GM12872 (cell line): Measurements from ENCODE around the gene PIGS.

Experiments used
- CTCF ChIP-seq: IDR thresholded peaks from 3 replicates; pipeline ENCODE4 v1.5.1; 2011; ENCODE audit warnings: low read depth, mild to moderate bottlenecking, low read length, moderate library complexity; ENCODE audit not compliant: insufficient read depth

Gene PIGS

GRCh38 chr17:28547096-28547622 lies 24.2 kb downstream of the PIGS start:
- no peak for TF ChIP-seq CTCF

DNA sequence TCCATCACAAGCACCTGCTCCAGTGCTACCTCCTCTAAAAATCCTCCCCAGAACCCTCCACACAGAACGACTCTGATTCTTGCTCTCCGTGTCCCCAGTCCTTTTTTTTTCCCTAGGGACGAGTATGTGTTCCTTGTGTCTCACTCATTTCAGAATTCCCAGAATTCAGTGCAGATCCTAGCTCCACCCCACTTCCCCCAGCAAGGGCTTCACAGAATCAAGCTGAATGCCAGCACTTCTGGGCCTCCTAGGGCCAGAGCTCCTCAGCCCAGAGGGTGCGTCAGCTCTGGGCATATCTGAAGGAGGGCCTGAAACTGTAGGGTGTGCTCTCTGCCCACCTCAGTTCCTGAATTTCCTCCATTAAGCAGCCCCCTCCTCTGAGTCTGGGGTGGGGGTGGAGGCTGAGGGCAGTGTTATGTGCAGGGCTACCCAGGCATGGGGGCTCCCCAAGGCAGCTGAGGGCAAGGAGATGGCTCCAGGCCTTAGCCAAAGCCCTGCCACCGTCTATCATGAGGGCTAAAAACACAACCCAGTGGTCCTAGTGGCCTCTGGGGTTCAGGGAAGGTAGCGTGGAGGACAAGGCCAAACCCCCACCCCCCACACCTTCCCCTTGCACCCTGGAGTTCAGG lies 25.4 kb downstream of the PIGS start:
- no peak for TF ChIP-seq CTCF

- TF ChIP-seq CTCF, result no peak
Observed at GRCh38 chr17:28545141-28545503, 26.2 kb downstream of the PIGS start.

GRCh38 chr17:28544402-28545140 lies 26.8 kb downstream of the PIGS start:
- TF ChIP-seq CTCF, result no peak

DNA sequence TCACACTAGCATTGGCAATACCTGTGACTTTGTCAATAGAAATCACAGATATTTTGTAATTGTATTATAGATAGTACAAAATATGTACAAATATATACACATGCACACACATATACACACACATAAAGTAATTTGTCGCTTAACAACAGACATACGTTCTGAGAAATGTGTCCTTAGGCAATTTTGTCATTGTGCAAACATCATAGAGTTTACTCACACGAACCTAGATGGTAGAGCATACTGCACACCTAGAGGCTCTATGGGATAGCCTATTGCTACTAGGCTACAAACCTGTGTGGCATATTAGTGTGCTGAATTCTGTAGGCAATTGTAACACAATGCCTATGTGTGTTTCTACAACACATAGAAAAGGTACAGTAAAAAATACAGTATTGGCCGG lies 29.9 kb downstream of the PIGS start:
- no peak for TF ChIP-seq CTCF

DNA sequence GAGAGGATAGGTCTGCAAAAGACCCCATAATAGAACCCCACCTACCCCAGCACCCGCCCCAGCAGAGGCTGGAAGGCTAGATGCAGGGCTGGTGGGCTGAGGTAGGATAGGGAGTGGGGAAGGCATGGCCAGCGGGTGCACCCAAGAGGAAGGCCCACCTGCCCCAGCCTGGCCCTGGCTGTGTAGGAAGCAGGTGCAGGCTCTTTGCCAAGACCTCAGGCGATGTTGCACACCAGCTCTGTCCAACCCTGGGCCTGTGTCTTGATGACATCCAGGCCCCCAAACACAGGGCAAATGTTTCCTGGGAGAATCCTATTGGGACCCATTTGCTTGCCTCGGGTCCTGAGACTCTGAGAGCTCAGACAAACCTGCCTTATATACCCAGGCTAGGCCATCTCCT lies 31.1 kb downstream of the PIGS start:
- TF ChIP-seq CTCF, result no peak

DNA sequence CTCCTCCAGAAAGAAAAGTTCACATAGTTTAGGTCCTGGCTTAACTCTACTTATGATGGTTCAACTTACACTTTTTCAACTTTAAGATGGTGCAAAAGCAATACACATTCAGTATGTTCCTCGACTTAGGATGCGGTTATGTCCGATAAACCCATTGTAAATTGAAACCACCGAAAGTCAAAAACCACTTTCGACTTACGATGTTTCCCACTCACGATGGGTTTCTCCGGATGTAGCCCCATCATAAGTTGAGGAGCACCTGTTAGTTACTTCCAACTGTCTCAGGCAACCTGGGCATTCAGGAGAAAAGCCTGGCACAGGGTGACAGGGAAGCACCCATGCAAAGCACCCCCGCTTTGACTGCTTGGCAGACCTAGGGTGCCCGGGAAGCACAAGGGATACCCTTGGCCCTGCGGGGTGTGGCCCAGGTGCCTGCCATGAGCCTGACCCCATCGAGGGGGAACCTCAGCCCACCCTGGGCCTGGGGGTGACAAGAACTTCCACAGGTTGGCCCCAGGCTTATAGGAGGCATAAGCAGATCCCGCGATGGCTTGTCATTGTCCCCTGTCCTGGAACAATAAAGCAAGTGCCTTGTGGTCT lies 32.9 kb downstream of the PIGS start:
- TF ChIP-seq CTCF, result no peak
